Measurements from ENCODE around the gene ZNF202.
A peak's percentile ranks its signal among the peaks of the same experiment; 100 is the strongest.

ZNF202 gene

GRCh38 chr11:123740787-123741158 lies 687 bp downstream of the ZNF202 start:
- Histone ChIP-seq H3K9me2 (replicated peaks; ENCODE audit: insufficient read depth, low read length) (no peaks in the 10 kb centered on the region), H3K9ac (ENCODE audit: low read length) (peak overlapping the region; percentile 86), H3F3A (ENCODE audit: insufficient read depth, low read length) (no peaks in the 10 kb centered on the region), H4K20me1 (ENCODE audit: insufficient read depth, low read length) (no peaks in the 10 kb centered on the region), H3K4me3 (ENCODE audit: low read length) (peak overlapping the region; percentile 93), H3K9me3 (replicated peaks; ENCODE audit: insufficient read depth, low read length) (no peaks in the 10 kb centered on the region), H3K36me3 (replicated peaks; ENCODE audit: insufficient read depth, low read length) (no peaks in the 10 kb centered on the region), H3K4me2 (ENCODE audit: low read depth, low read length) (peak overlapping the region; percentile 78), H3K79me2 (ENCODE audit: low read length) (peaks cover 58% of the 10 kb centered on the region), H3K27me3 (replicated peaks; ENCODE audit: insufficient read depth, low read length) (no peaks in the 10 kb centered on the region), H3K4me1 (ENCODE audit: low read length) (peaks cover 13% of the 10 kb centered on the region), H3K27ac (ENCODE audit: low read length) (no peak overlapping the region), H2AFZ (ENCODE audit: low read length) (peak overlapping the region; percentile 99)
- TF ChIP-seq CTCF (IDR thresholded peaks at IDR 0.05; ENCODE audit: low read length) = no peak
- TF ChIP-seq EZH2phosphoT487 (IDR thresholded peaks at IDR 0.05; ENCODE audit: low read length) = no peak
- no peak for TF ChIP-seq EZH2 (optimal IDR thresholded peaks at IDR 0.05; ENCODE audit: low read depth, low read length)
- no peak for DNase-seq

GRCh38 chr11:123738374-123738773 lies 3.1 kb downstream of the ZNF202 start:
- Histone ChIP-seq H3K79me2 (ENCODE audit: low read length) (peaks cover 70% of the 10 kb centered on the region), H3K4me2 (ENCODE audit: low read depth, low read length) (no peak overlapping the region), H3K36me3 (replicated peaks; ENCODE audit: insufficient read depth, low read length) (no peaks in the 10 kb centered on the region), H2AFZ (ENCODE audit: low read length) (no peak overlapping the region), H3F3A (ENCODE audit: insufficient read depth, low read length) (no peaks in the 10 kb centered on the region), H3K27ac (ENCODE audit: low read length) (no peak overlapping the region), H3K9ac (ENCODE audit: low read length) (no peak overlapping the region), H3K4me3 (ENCODE audit: low read length) (no peak overlapping the region), H3K9me2 (replicated peaks; ENCODE audit: insufficient read depth, low read length) (no peaks in the 10 kb centered on the region), H3K4me1 (ENCODE audit: low read length) (peaks cover 13% of the 10 kb centered on the region), H3K27me3 (replicated peaks; ENCODE audit: insufficient read depth, low read length) (no peaks in the 10 kb centered on the region), H4K20me1 (ENCODE audit: insufficient read depth, low read length) (no peaks in the 10 kb centered on the region), H3K9me3 (replicated peaks; ENCODE audit: insufficient read depth, low read length) (no peaks in the 10 kb centered on the region)
- DNase-seq = no peak
- TF ChIP-seq EZH2 (optimal IDR thresholded peaks at IDR 0.05; ENCODE audit: low read depth, low read length) (no peak), EZH2phosphoT487 (IDR thresholded peaks at IDR 0.05; ENCODE audit: low read length) (no peak), CTCF (IDR thresholded peaks at IDR 0.05; ENCODE audit: low read length) (no peak)

- H3K36me3 ChIP-seq (replicated peaks; ENCODE audit: insufficient read depth, low read length) = no peaks in the 10 kb centered on the region
- H3F3A ChIP-seq (ENCODE audit: insufficient read depth, low read length) = no peaks in the 10 kb centered on the region
- no peaks in the 10 kb centered on the region for H3K9me2 ChIP-seq (replicated peaks; ENCODE audit: insufficient read depth, low read length)
- peaks cover 70% of the 10 kb centered on the region for H3K79me2 ChIP-seq (ENCODE audit: low read length)
- no peak overlapping the region for H2AFZ ChIP-seq (ENCODE audit: low read length)
- H4K20me1 ChIP-seq (ENCODE audit: insufficient read depth, low read length) = no peaks in the 10 kb centered on the region
- no peak overlapping the region for H3K4me2 ChIP-seq (ENCODE audit: low read depth, low read length)
- H3K9ac ChIP-seq (ENCODE audit: low read length) = no peak overlapping the region
- no peak overlapping the region for H3K27ac ChIP-seq (ENCODE audit: low read length)
- TF ChIP-seq EZH2phosphoT487 (IDR thresholded peaks at IDR 0.05; ENCODE audit: low read length) = no peak
- H3K4me3 ChIP-seq (ENCODE audit: low read length) = no peak overlapping the region
- no peak for DNase-seq
- no peaks in the 10 kb centered on the region for H3K9me3 ChIP-seq (replicated peaks; ENCODE audit: insufficient read depth, low read length)
- H3K27me3 ChIP-seq (replicated peaks; ENCODE audit: insufficient read depth, low read length) = no peaks in the 10 kb centered on the region
- peaks cover 7% of the 10 kb centered on the region; the same call in 1 of the 2 replicates for H3K4me1 ChIP-seq (ENCODE audit: low read length)
Measured at GRCh38 chr11:123736769-123737168, 4.7 kb downstream of the ZNF202 start.

- Histone ChIP-seq H3K27ac (ENCODE audit: low read length) (no peak overlapping the region), H3K36me3 (replicated peaks; ENCODE audit: insufficient read depth, low read length) (peaks cover 15% of the 10 kb centered on the region; the same call in 1 of the 2 replicates), H3K27me3 (replicated peaks; ENCODE audit: insufficient read depth, low read length) (no peaks in the 10 kb centered on the region), H3F3A (ENCODE audit: insufficient read depth, low read length) (no peaks in the 10 kb centered on the region), H3K79me2 (ENCODE audit: low read length) (peaks cover 5% of the 10 kb centered on the region; the same call in 1 of the 2 replicates), H3K4me3 (ENCODE audit: low read length) (no peak overlapping the region), H3K9me3 (replicated peaks; ENCODE audit: insufficient read depth, low read length) (no peaks in the 10 kb centered on the region), H3K4me2 (ENCODE audit: low read depth, low read length) (no peak overlapping the region), H3K9ac (ENCODE audit: low read length) (no peak overlapping the region), H2AFZ (ENCODE audit: low read length) (no peak overlapping the region), H3K9me2 (replicated peaks; ENCODE audit: insufficient read depth, low read length) (no peaks in the 10 kb centered on the region), H3K4me1 (ENCODE audit: low read length) (no peaks in the 10 kb centered on the region), H4K20me1 (ENCODE audit: insufficient read depth, low read length) (no peaks in the 10 kb centered on the region)
- DNase-seq = no peak
- TF ChIP-seq CTCF (IDR thresholded peaks at IDR 0.05; ENCODE audit: low read length) (no peak), EZH2 (optimal IDR thresholded peaks at IDR 0.05; ENCODE audit: low read depth, low read length) (no peak), EZH2phosphoT487 (IDR thresholded peaks at IDR 0.05; ENCODE audit: low read length) (no peak)
Measured at GRCh38 chr11:123729602-123730001, 11.9 kb downstream of the ZNF202 start.

Measured in MM.1S (cell line).